ENCODE measurements around the gene POLN.

GRCh38 chr4:2127609-2128332, 114.2 kb downstream of the POLN start:
- TF ChIP-seq CTCF (IDR thresholded peaks at IDR 0.05) (no peak), POLR2A (IDR thresholded peaks at IDR 0.05) (no peak), POLR2AphosphoS5 (IDR thresholded peaks at IDR 0.05) (no peak), EP300 (IDR thresholded peaks at IDR 0.05; ENCODE audit: low read depth) (no peak)

Data from transverse colon (tissue), 4 donors.